Liver (tissue), 9 donors: Measurements from ENCODE around the gene PSMB7. TPM values are rescaled to one million over a fixed set of nuclear protein-coding genes. Genes with fewer than 3 reads are reported as not detected.

Experiments
- DNase-seq: peaks from one replicate; pipeline ENCODE4 v3.0.0-alpha.2; 2017; ENCODE audit warnings: low spot score
- H3K27ac ChIP-seq, 2 donors: one replicate each; pipeline ENCODE4 v1.7.0; 2013; ENCODE audit warnings: inconsistent platforms in 2 of 2, low read length in 2 of 2, control low read depth in 1 of 2, low read depth in 1 of 2, mild to moderate bottlenecking in 1 of 2
- H3K27me3 ChIP-seq, 4 donors: one replicate each; pipeline versions ENCODE4 v1.6.1 to v1.7.0; 2013; ENCODE audit warnings: low read length in 3 of 4, inconsistent platforms in 1 of 4, mild to moderate bottlenecking in 1 of 4, moderate library complexity in 1 of 4; ENCODE audit not compliant: control insufficient read depth in 4 of 4, insufficient read depth in 4 of 4
- H3K36me3 ChIP-seq, 4 donors: one replicate each; pipeline versions ENCODE4 v1.6.1 to v1.7.0; 2013; ENCODE audit warnings: low read length in 3 of 4, mild to moderate bottlenecking in 3 of 4, low read depth in 1 of 4, moderate library complexity in 1 of 4; ENCODE audit not compliant: control insufficient read depth in 4 of 4, insufficient read depth in 3 of 4
- H3K4me1 ChIP-seq, 4 donors: one replicate each; pipeline versions ENCODE4 v1.6.1 to v1.7.0; 2013; ENCODE audit warnings: low read length in 3 of 4, mild to moderate bottlenecking in 3 of 4, moderate library complexity in 1 of 4; ENCODE audit not compliant: control insufficient read depth in 4 of 4, insufficient read depth in 4 of 4
- H3K4me3 ChIP-seq, 3 donors: one replicate each; pipeline versions ENCODE4 v1.6.1 to v1.7.0; 2013; ENCODE audit warnings: low read length in 3 of 3, control low read depth in 1 of 3, low read depth in 1 of 3, mild to moderate bottlenecking in 1 of 3
- H3K9ac ChIP-seq, 2 donors: one replicate each; pipeline ENCODE4 v1.7.0; 2013; ENCODE audit warnings: low read length in 2 of 2, mild to moderate bottlenecking in 2 of 2, moderate library complexity in 2 of 2, control low read depth in 1 of 2, low read depth in 1 of 2
- H3K9me3 ChIP-seq, 4 donors: one replicate each; pipeline versions ENCODE4 v1.6.1 to v1.7.0; 2013; ENCODE audit warnings: low read length in 3 of 4; ENCODE audit not compliant: control insufficient read depth in 4 of 4
- CTCF ChIP-seq: fragments of 150-350 bp; IDR thresholded peaks from 2 replicates; pipeline ENCODE4 v1.5.1; 2017; ENCODE audit warnings: improper control_type of control experiment, low read depth, low read length; ENCODE audit not compliant: missing input control
- FOXA2 ChIP-seq: IDR thresholded peaks from 2 replicates; pipeline ENCODE4 v1.6.1; 2016; ENCODE audit warnings: antibody characterized with exemption
- HNF4A ChIP-seq, 2 donors: conservative IDR thresholded peaks; 2 replicates each; pipeline ENCODE4 v1.6.1; 2016; ENCODE audit warnings: antibody characterized with exemption in 2 of 2, mild to moderate bottlenecking in 2 of 2
- RAD21 ChIP-seq, 2 donors: IDR thresholded peaks; 2 replicates each; pipeline ENCODE4 v1.6.1; 2016; ENCODE audit warnings: antibody characterized with exemption in 2 of 2, mild to moderate bottlenecking in 2 of 2
- RXRA ChIP-seq, 2 donors: IDR thresholded peaks; 2 replicates each; pipeline ENCODE4 v1.6.1; 2017 to 2018; ENCODE audit warnings: antibody characterized with exemption in 2 of 2, mild to moderate bottlenecking in 1 of 2
- TAF1 ChIP-seq: conservative IDR thresholded peaks from 2 replicates; pipeline ENCODE4 v1.6.1; 2016; ENCODE audit warnings: antibody characterized with exemption, mild to moderate bottlenecking
- WGBS: extraction: QIAGEN DNeasy Blood & Tissue Kit; methylation state at CpG from one replicate; pipeline ENCODE4 v1.1.7; 2013; 5-methylcytosine and 5-hydroxymethylcytosine counted together
- polyA plus RNA-seq, 2 donors: library from polyadenylated mRNA; stranded (reverse) in 1 of 2; unstranded in 1 of 2; fragments of 200-250 nt in 1 of 2; fragments of >200 nt in 1 of 2; fragmentation: Nextera tagmentation in 1 of 2; extraction: Ambion mirVana in 1 of 2; gene quantifications; one replicate each; pipeline versions ENCODE4 v1.2.1 to v1.2.3, GENCODE V29; 2013 to 2015
- total RNA-seq, 2 donors: library from RNA; depleted of rRNA; stranded (reverse); fragments of >200 nt; gene quantifications; one replicate each; pipeline ENCODE4 v1.2.3, GENCODE V29; 2014
- TF ChIP-seq, protein P1 (sequence below): IDR thresholded peaks from 2 replicates; pipeline ENCODE4 v1.6.1; 2016; ENCODE audit warnings: antibody characterized with exemption
- TF ChIP-seq, protein P2 (sequence below): IDR thresholded peaks from 2 replicates; pipeline ENCODE4 v1.6.1; 2016; ENCODE audit warnings: antibody characterized with exemption
- TF ChIP-seq, protein P3 (sequence below): IDR thresholded peaks from 2 replicates; pipeline ENCODE4 v1.6.1; 2016; ENCODE audit warnings: antibody characterized with exemption, mild to moderate bottlenecking
- donor health status: healthy.
- donor health status: healthy.
- donor health status: healthy.
- donor health status: healthy.
- donor health status: healthy.

Gene PSMB7
- total and polyA plus RNA-seq, 4 donors: 90.9 to 183 (median 134) TPM

DNA sequence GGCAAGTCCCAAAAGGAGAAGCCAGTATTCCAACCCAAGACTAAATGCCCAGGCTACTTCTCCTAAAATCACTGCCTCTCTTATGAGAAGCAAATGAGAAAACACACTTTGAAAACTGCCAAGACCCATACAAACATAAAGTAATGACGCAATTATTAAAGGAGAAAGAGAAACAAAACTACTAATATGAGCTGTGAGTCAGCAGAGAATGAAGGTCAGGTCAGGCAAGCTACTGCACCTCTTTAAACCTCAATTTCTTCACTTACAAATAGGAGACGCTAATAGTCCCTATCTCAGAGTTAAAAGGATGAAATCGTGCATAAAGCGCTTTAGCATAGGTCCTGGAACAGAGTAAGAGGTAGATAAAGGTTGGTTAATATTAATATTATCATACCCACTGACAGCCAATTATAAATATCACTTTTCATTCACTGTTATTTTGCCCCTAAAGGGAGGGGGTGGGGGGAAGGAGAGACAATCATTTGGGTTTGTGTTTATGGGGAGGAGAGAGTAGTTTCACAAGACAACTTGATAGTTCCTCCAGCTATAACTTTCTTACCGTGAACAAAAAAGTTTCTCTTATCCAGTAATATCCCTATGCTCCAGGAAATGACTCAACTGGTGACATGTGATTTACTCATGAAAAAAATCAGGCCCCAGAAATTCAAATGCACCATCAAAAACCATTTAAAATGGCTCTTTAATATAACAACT is 3.6 kb downstream of the PSMB7 start:
- Histone ChIP-seq H3K27me3 (no peaks in the 10 kb centered on the region), H3K4me3 (no peak overlapping the region), H3K36me3 (peaks cover 4 to 42% (median 32%) of the 10 kb centered on the region in 4 donors), H3K9me3 (no peaks in the 10 kb centered on the region), H3K9ac (no peak overlapping the region), H3K4me1 (peaks cover 2 to 28% (median 20%) of the 10 kb centered on the region in 4 donors), H3K27ac (peak overlapping the region; percentile 15 to 36)
- DNase-seq: no peak
- 66% methylated on average over 5 of the region's 5 CpGs for WGBS
- TF ChIP-seq RXRA (IDR thresholded peaks at IDR 0.05): peak in 1 of 2 donors; percentile 42
- TF ChIP-seq, protein P1, sequence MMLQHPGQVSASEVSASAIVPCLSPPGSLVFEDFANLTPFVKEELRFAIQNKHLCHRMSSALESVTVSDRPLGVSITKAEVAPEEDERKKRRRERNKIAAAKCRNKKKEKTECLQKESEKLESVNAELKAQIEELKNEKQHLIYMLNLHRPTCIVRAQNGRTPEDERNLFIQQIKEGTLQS: no peak
- peak in 1 of 2 donors; percentile 3 for TF ChIP-seq HNF4A (conservative IDR thresholded peaks at IDR 0.05)

GRCh38 chr9:124410321-124410913 is 4.8 kb downstream of the PSMB7 start:
- H3K4me3 ChIP-seq: no peak overlapping the region
- 58% methylated on average over 3 of the region's 3 CpGs for WGBS
- peaks cover 4 to 47% (median 37%) of the 10 kb centered on the region in 4 donors for H3K36me3 ChIP-seq
- no peaks in the 10 kb centered on the region for H3K9me3 ChIP-seq
- TF ChIP-seq CTCF (peak; percentile 21), HNF4A (conservative IDR thresholded peaks at IDR 0.05) (no peak), RXRA (IDR thresholded peaks at IDR 0.05) (no peak), RAD21 (IDR thresholded peaks at IDR 0.05) (peak in 1 of 2 donors; percentile 24), FOXA2 (no peak), TAF1 (no peak)
- TF ChIP-seq, protein P2, sequence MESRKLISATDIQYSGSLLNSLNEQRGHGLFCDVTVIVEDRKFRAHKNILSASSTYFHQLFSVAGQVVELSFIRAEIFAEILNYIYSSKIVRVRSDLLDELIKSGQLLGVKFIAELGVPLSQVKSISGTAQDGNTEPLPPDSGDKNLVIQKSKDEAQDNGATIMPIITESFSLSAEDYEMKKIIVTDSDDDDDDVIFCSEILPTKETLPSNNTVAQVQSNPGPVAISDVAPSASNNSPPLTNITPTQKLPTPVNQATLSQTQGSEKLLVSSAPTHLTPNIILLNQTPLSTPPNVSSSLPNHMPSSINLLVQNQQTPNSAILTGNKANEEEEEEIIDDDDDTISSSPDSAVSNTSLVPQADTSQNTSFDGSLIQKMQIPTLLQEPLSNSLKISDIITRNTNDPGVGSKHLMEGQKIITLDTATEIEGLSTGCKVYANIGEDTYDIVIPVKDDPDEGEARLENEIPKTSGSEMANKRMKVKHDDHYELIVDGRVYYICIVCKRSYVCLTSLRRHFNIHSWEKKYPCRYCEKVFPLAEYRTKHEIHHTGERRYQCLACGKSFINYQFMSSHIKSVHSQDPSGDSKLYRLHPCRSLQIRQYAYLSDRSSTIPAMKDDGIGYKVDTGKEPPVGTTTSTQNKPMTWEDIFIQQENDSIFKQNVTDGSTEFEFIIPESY: no peak
- TF ChIP-seq, protein P3, sequence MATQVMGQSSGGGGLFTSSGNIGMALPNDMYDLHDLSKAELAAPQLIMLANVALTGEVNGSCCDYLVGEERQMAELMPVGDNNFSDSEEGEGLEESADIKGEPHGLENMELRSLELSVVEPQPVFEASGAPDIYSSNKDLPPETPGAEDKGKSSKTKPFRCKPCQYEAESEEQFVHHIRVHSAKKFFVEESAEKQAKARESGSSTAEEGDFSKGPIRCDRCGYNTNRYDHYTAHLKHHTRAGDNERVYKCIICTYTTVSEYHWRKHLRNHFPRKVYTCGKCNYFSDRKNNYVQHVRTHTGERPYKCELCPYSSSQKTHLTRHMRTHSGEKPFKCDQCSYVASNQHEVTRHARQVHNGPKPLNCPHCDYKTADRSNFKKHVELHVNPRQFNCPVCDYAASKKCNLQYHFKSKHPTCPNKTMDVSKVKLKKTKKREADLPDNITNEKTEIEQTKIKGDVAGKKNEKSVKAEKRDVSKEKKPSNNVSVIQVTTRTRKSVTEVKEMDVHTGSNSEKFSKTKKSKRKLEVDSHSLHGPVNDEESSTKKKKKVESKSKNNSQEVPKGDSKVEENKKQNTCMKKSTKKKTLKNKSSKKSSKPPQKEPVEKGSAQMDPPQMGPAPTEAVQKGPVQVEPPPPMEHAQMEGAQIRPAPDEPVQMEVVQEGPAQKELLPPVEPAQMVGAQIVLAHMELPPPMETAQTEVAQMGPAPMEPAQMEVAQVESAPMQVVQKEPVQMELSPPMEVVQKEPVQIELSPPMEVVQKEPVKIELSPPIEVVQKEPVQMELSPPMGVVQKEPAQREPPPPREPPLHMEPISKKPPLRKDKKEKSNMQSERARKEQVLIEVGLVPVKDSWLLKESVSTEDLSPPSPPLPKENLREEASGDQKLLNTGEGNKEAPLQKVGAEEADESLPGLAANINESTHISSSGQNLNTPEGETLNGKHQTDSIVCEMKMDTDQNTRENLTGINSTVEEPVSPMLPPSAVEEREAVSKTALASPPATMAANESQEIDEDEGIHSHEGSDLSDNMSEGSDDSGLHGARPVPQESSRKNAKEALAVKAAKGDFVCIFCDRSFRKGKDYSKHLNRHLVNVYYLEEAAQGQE: no peak
- H3K9ac ChIP-seq: no peak overlapping the region
- no peaks in the 10 kb centered on the region for H3K27me3 ChIP-seq
- no peak overlapping the region for H3K27ac ChIP-seq
- H3K4me1 ChIP-seq: peaks cover 2 to 28% (median 20%) of the 10 kb centered on the region in 4 donors
- no peak for DNase-seq
